ENCODE results near the gene LPA.
"Not testable (repeated sequence)": the region's sequence is repeated elsewhere in the genome, so short reads cannot be mapped to it uniquely, and the experiment has no call there.

LPA gene

GRCh38 chr6:160664198-160664597 is at the start of gene LPA:
Gene LPA, minus strand, starts transcription at chr6:160664275. Its CDS starts 61 bp downstream, at chr6:160664214.
- POLR2A ChIA-PET; DNase-seq (ENCODE audit: extremely low spot score); CTCF ChIA-PET: not testable (repeated sequence)

- POLR2A ChIA-PET; CTCF ChIA-PET; DNase-seq (ENCODE audit: extremely low spot score): not testable (repeated sequence)
Observed at GRCh38 chr6:160708993-160709392, 44.9 kb upstream of the LPA start.

GRCh38 chr6:160704688-160705087 is 40.6 kb upstream of the LPA start:
- POLR2A ChIA-PET; CTCF ChIA-PET; DNase-seq (ENCODE audit: extremely low spot score): not testable (repeated sequence)

GRCh38 chr6:160701918-160702680 is 38.0 kb upstream of the LPA start, which contains the start of gene PLG:
Gene PLG, plus strand, starts transcription at chr6:160702244. Its CDS starts 61 bp downstream, at chr6:160702305.
- DNase-seq (ENCODE audit: extremely low spot score); CTCF ChIA-PET; POLR2A ChIA-PET: not testable (repeated sequence)

GRCh38 chr6:160697826-160698225 is 33.8 kb upstream of the LPA start:
- DNase-seq (ENCODE audit: extremely low spot score), result no peak
- ChIA-PET POLR2A (no interaction called here), CTCF (no interaction called here)
- no peak for TF ChIP-seq ZNF384 (IDR thresholded peaks at IDR 0.05)
- no peak for TF ChIP-seq FOXM1 (IDR thresholded peaks at IDR 0.05; ENCODE audit: borderline replicate concordance)
- TF ChIP-seq ELF4 (IDR thresholded peaks at IDR 0.05), result no peak
- TF ChIP-seq LEF1 (IDR thresholded peaks at IDR 0.05; ENCODE audit: borderline replicate concordance), result no peak
- TF ChIP-seq FOXA1 (IDR thresholded peaks at IDR 0.05), result no peak
- no peak for TF ChIP-seq TARDBP (IDR thresholded peaks at IDR 0.05)
- TF ChIP-seq NFRKB (IDR thresholded peaks at IDR 0.05), result no peak
- TF ChIP-seq FOXK2 (IDR thresholded peaks at IDR 0.05), result no peak
- no peak for TF ChIP-seq HDGF (IDR thresholded peaks at IDR 0.05; ENCODE audit: borderline replicate concordance)
- no peak for TF ChIP-seq CTBP1 (IDR thresholded peaks at IDR 0.05; ENCODE audit: borderline replicate concordance)
- TF ChIP-seq ARNT (IDR thresholded peaks at IDR 0.05), result no peak
- TF ChIP-seq L3MBTL2 (conservative IDR thresholded peaks at IDR 0.05), result no peak
- TF ChIP-seq BHLHE40 (IDR thresholded peaks at IDR 0.05; ENCODE audit: borderline replicate concordance), result no peak
- TF ChIP-seq SP1 (IDR thresholded peaks at IDR 0.05), result no peak
- no peak for TF ChIP-seq SUZ12 (IDR thresholded peaks at IDR 0.05)
- no peak for TF ChIP-seq PKNOX1 (IDR thresholded peaks at IDR 0.05)

- POLR2A ChIA-PET; CTCF ChIA-PET; DNase-seq (ENCODE audit: extremely low spot score): not testable (repeated sequence)
Observed at GRCh38 chr6:160696884-160697283, 32.8 kb upstream of the LPA start.

GRCh38 chr6:160695622-160696021 is 31.5 kb upstream of the LPA start:
- CTCF ChIA-PET, result not testable (repeated sequence)

GRCh38 chr6:160695025-160695424 is 30.9 kb upstream of the LPA start:
- POLR2A ChIA-PET; CTCF ChIA-PET; DNase-seq (ENCODE audit: extremely low spot score): not testable (repeated sequence)

More at GRCh38 chr6:160695622-160696021, 31.5 kb upstream of the LPA start:
- POLR2A ChIA-PET; DNase-seq (ENCODE audit: extremely low spot score): not testable (repeated sequence)

GRCh38 chr6:160692369-160692959 is 28.4 kb upstream of the LPA start:
- CTCF ChIA-PET, result no interaction called here
- no peak for DNase-seq (ENCODE audit: extremely low spot score)
- TF ChIP-seq BHLHE40 (IDR thresholded peaks at IDR 0.05; ENCODE audit: borderline replicate concordance) (no peak), ARNT (IDR thresholded peaks at IDR 0.05) (no peak), TARDBP (IDR thresholded peaks at IDR 0.05) (no peak), SUZ12 (IDR thresholded peaks at IDR 0.05) (no peak), HDGF (IDR thresholded peaks at IDR 0.05; ENCODE audit: borderline replicate concordance) (no peak), CTBP1 (IDR thresholded peaks at IDR 0.05; ENCODE audit: borderline replicate concordance) (no peak), SP1 (IDR thresholded peaks at IDR 0.05) (no peak), ELF4 (IDR thresholded peaks at IDR 0.05) (no peak), ZNF384 (IDR thresholded peaks at IDR 0.05) (no peak), FOXA1 (IDR thresholded peaks at IDR 0.05) (no peak), L3MBTL2 (conservative IDR thresholded peaks at IDR 0.05) (no peak), FOXM1 (IDR thresholded peaks at IDR 0.05; ENCODE audit: borderline replicate concordance) (no peak), FOXK2 (IDR thresholded peaks at IDR 0.05) (no peak), NFRKB (IDR thresholded peaks at IDR 0.05) (no peak), PKNOX1 (IDR thresholded peaks at IDR 0.05) (no peak), LEF1 (IDR thresholded peaks at IDR 0.05; ENCODE audit: borderline replicate concordance) (no peak)
- POLR2A ChIA-PET, result no interaction called here
